Measurements from ENCODE around the gene PSMD11.

Gene PSMD11

DNA sequence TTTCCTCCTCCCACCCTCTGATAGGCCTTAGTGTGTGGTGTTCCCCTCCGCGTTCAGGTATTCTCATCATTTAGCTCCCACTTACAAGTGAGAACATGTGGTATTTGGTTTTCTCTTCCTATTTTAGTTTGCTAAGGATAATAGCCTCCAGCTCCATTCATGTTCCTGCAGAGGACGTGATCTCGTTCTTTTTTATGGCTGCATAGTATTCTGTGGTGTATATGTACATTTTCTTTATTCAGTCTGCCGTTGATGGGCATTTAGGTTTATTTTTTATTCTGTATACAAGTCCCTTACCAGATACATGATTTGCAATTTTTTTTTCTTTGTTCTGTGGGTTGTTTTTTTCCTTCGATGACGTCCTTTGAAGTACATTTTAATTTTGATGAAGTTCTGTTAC is 23.6 kb downstream of the PSMD11 start:
- no peak for FAIRE-seq

DNA sequence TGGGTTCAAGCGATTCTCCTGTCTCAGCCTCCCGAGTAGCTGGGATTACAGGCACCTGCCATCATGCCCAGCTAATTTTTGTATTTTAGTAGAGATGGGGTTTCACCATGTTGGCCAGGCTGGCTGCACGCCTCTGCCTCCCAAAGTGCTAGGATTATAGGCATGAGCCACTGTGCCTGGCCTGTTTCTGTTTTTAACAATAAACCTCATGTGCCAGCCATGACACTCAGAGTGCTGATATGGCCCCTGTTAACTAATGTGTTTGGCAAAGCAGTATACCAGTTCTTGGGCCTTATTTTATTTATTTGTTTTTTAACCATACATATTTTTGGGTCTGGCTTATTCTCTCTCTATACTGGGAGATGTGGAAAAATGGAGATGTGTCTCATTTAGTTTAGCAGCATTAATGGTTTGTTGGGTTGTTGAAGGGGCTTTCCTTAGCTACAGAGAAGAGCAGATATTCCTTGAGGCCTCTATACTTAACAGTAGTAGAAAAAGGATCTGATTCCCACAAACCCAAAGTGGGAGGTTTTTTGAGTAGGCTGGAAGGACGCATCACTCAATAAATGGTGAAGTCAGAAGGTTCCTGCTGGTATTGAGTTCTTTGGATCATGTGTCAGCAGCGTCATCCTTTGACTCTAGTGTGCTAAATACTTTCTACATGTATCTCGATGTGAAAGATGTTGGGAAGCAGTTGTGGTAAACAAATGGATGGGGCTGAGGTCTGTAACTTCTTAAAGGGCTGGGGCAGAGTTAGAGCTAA is 26.3 kb downstream of the PSMD11 start:
- no peak for FAIRE-seq

DNA sequence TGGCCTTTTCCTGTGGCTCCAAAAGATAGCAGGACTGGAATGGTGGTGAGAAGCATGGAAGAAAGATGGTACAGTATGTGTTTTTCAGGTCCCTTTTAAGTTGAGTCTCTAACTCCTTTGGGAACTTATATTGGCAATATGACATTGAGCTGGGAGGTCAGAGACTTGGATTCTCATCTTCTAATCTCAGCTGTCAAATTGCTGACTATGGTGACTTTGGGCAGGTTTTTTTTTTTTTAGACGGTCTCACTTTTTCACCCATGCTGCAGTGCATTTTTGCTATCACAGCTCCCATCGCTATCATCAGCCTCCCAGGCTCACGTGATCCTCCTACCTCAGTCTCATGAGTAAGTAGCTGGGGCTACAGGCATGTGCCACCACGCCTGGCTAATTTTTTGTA is 27.3 kb downstream of the PSMD11 start:
- no peak for FAIRE-seq

DNA sequence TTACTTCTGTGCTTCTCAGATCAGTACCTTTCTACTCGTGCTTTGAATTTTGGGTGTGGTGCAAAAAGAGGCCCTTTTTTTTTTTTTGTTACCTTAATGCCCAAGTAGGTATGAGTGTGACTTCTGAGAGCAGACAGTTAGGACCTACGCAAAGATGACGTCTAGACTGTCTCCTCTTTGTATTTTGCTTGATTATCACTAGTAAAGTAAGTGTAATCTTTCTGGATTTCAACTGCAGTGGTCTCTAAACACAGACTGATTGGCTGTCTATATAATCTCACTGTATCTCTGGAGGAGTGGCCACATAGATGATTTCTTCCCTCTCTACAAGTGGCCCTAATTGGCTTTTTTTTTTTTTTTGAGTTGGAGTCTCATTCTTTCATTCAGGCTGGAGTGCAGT is 30.9 kb downstream of the PSMD11 start:
- no peak for FAIRE-seq

DNA sequence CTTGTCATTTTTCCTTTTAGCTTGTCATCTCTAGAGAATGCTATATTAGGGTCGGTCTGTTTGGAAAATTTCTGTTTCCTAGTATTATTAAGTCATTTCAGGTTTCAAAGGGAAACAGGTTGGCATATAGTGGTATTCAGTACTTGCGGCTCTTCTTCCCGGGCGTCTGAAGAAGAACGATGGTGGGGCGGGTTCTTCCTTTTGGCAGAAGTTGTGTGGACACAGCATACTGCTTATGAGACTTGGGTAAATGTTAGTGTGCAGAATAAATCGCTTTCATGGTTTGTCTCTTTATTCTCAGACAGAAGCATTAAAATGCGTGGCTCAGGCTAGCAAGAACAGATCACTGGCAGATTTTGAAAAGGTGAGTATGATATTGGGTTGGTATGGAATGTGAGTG is 32.9 kb downstream of the PSMD11 start:
- FAIRE-seq: no peak

DNA sequence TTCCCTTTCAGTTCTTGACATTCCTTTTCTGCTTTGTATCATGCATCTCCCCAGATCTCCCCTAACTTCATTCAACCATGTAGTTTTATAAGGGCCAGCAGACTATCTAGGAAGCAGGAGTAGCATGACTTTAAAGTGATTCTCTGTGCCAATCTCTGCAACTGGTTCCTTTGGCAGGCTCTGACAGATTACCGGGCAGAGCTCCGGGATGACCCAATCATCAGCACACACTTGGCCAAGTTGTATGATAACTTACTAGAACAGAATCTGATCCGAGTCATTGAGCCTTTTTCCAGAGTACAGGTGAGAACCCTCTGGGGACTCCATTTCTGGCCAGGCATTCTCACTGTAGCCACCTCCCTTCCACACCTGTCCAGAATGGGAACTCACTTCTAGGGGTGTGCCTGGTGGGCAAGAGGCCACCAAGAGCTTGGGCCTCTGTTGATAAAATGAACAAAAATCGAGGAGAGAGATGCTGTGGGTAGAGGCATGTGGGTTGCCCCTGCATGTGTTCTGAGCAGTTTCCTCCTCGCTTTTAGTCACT is 34.8 kb downstream of the PSMD11 start:
- no peak for FAIRE-seq

DNA sequence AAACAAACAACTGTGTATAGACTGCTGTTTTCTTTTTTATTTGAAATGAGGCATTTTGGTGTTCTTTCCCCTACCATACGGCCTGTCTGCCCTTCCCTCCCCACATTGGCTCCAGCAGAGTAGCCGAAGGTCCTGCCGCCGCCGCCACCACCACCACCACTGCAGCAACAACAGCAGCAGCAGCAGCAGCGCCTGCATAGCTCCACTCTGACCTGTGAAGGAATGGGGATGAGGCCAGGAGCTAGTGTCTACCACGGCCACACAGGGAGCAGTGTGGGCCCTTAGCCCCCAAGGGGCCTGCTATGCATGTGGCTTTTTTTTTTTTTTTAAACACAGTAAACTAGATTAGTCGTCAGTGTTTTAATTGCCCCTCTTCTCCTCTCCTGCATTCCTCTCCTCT is 36.9 kb downstream of the PSMD11 start:
- no peak for FAIRE-seq

DNA sequence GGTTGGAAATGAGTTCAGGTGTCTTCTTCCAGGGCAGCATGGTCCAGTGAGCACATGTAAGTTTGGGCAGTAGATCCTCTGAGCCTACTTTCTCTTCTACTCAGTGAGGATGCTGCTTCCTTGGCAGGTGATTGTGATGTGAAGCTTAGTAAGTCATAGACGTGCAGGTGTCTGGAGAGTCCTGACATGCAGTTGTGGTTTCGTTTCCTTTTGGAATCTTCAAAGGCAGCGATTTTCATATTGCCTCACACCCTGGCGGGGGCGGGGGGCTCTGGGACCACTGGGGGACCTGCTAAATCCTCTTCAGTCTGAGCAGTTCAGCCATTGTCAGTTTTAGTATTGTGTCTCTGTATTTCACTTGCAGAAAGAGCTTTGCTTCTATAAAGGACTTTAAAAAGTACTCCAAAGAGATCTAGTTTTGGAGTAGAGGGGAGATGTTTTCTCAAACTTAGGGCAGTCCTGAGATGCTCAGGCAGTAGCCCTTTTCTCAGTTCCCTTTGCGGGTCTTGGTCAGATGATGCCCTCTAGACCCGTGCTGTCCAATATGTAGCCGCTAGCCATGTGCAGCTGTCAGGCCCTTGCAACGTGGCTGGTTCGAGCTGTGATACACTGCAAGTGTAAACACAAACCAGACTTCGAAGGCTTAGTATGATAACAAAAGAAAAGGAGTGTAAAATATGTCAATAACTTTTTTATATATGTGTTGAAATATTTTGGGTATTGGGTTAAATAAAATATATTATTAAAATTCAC is 38.4 kb downstream of the PSMD11 start:
- no peak for FAIRE-seq

DNA sequence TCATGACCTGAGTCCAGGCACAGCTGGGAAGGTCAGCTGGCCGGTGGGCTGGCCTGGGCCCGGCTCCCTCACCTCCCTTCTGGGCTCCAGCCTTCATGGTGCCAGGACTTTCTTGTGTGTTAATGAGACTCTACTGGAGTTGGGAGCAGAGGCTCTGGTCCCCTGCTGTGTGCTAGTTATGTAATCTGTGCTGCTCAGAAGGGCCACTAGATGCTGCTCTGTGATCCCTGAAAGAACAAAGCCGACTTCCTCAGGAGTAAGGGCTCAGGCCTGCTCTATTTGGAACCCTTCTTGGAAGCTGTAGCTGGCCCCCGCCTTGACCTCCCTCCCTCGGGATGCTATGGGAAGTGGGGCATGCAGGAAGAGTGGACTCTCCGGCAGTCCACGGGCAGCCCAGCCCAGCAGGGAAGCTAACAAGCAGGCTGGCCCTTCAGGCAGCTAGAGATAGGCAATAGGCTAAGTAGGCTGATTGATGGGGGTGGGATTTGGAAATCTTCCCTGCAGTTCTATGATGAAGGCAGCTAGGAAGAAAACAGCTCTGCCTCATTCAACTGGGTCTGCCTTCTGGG is 39.2 kb downstream of the PSMD11 start:
- FAIRE-seq: no peak

DNA sequence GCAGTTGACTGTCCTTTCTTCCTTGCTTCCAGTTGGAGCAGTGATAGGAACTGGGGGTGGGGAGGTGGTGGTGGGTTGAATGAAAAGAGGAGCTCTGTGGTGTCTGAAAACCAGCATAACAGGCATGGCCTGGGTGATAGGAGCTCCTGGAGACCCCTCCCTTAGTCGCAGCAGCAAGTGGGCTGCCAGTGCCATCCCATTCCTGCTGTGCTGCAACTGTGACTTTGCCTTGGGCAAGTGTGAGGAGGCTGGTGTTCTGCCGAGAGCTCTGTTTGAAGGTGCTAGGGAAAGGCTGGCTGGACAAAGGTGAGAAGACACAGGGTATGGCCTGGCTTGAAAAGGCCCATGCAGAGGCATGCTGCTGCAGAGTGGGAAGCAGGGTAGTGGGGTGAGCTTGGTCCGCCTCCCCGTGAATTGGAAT is 39.7 kb downstream of the PSMD11 start:
- FAIRE-seq: no peak

DNA sequence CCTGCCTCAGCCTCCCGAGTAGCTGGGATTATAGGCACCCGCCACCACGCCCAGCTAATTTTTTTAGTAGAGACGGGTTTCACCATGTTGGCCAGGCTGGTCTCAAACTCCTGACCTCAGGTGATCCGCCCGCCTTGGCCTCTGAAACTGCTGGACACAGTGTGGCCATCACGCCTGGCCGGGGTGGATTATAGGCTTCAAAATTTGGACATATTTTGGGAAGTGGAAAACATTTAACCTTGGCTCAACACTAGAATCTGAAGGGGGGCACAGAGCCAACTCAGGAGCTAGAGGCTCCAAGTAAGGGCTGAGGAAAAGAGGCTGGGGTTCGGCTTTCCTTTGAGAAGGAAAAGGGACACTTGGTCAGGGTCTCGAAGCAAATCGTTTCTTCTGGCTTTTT is 40.3 kb downstream of the PSMD11 start:
- no peak for FAIRE-seq

DNA sequence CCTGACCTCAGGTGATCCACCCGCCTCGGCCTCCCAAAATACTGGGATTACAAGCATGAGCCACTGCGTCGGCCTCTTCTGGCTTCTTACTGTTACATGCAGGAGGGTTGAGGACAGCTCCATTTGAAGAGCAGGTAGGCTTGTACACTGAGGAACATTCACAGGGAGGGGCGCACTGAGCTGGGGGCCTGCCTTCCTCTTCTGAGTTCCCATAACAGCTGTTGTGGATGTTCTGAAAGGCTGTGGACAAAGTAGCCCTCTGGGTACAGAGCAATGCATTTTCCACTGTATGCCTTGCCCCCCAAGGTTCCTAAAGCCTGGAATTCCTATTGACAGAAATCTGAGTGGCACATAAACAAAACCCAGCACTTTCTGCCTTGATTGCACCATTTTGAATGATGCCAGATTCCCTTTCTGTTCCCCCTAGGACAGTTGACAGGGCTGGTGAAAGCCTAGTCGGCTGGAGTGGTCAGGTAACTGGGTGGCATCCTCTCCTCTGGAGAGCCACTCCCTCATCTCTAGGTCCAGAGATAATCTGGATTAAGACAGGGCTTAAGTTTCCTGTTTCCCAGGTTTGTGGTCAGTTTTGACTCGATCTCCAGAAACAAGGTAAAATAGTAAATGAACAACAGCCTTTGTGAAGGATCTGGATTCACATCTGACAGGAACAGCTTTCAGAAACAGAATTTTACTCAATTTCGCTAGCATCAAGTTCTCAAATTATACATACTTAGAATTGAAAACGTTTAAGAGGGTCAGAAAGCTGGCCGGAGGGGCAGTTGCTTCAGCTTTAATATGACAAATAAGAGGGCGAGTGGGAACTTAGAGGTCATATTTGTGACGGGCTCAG is 41.2 kb downstream of the PSMD11 start:
- FAIRE-seq: no peak

DNA sequence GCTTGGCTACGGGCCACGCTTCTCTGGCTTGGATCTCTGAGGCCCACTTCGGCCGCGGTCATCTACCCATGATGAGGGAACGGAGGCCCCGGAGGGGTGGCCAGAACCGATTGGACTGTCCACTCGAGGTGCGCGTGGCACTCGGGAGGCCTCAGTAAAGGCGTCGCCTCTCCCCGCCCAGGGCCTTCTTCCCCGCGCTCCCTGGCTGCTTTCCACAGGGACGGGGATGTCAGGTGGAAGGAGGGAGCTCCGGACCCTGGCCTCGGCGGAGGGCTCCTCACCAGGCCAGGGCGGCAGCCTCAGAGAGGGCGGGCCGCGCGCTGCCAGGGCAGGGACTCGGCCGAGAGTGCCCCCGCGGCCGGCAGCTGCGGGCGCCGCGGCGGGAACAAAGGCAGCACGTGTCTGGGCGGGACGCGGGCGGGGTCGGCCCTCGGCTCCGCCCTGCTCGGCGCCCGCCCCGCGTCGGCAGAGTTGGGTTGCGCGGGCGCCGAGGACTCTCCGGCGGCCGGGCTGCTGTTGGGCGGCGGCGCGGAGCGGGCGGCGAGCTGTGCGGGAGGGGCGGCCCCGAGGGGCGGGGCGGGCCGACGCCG is 41.9 kb downstream of the PSMD11 start:
- no peak for FAIRE-seq

DNA sequence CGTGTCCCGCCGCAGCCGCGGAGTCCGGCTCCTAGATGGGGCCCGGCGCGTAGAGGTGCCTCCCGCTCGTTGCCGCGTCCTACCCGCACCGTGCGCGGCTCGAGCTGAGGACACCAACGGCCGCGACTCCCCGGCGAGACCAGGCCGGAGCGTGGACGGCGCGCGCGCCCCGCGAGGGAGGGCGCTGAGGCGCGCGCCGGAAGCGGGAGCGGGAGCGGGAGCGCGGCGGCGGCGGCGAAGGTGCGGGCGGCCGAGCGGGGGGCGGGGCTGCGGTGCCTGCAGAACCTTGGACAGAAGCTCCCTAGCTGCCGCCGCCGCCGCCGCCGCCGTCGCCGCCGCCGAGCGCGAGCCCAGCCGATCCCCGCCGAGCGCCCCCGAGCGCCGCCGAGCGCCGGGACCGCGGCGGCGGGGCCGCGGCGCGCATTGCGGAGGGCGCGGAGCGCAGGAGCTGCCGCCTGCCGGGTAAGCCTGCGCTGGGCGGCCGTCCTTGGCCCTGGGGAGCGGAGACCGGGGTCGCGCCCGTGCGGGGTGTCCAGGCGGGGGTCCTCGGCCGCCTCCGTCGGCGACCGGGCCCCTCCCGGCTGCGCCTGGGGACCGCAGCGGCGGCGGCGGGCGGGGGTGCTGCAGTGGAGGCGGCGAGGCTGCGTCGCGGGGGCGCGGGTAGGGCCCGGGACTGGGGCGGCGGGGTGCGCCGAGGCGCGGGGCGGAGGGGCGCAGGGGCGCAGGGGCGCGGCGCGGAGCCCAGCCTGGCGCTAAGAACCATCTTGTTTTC is 42.6 kb downstream of the PSMD11 start, which contains the start of gene CDK5R1:
TSS of gene CDK5R1 (plus strand) at position 293 of the 772 bp plus-strand sequence. CDS start 628 bp downstream, outside the sequence.
- no peak for FAIRE-seq

DNA sequence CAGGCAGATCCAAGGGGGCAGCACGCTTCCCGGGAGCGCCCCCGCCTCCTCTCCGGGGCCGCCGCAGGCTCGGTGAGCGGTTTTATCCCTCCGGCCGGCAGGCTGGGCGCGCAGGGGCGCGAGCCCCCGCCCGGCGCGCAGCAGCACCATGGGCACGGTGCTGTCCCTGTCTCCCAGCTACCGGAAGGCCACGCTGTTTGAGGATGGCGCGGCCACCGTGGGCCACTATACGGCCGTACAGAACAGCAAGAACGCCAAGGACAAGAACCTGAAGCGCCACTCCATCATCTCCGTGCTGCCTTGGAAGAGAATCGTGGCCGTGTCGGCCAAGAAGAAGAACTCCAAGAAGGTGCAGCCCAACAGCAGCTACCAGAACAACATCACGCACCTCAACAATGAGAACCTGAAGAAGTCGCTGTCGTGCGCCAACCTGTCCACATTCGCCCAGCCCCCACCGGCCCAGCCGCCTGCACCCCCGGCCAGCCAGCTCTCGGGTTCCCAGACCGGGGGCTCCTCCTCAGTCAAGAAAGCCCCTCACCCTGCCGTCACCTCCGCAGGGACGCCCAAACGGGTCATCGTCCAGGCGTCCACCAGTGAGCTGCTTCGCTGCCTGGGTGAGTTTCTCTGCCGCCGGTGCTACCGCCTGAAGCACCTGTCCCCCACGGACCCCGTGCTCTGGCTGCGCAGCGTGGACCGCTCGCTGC is 43.3 kb downstream of the PSMD11 start:
- FAIRE-seq: no peak

DNA sequence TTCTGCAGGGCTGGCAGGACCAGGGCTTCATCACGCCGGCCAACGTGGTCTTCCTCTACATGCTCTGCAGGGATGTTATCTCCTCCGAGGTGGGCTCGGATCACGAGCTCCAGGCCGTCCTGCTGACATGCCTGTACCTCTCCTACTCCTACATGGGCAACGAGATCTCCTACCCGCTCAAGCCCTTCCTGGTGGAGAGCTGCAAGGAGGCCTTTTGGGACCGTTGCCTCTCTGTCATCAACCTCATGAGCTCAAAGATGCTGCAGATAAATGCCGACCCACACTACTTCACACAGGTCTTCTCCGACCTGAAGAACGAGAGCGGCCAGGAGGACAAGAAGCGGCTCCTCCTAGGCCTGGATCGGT is 43.9 kb downstream of the PSMD11 start:
- no peak for FAIRE-seq

DNA sequence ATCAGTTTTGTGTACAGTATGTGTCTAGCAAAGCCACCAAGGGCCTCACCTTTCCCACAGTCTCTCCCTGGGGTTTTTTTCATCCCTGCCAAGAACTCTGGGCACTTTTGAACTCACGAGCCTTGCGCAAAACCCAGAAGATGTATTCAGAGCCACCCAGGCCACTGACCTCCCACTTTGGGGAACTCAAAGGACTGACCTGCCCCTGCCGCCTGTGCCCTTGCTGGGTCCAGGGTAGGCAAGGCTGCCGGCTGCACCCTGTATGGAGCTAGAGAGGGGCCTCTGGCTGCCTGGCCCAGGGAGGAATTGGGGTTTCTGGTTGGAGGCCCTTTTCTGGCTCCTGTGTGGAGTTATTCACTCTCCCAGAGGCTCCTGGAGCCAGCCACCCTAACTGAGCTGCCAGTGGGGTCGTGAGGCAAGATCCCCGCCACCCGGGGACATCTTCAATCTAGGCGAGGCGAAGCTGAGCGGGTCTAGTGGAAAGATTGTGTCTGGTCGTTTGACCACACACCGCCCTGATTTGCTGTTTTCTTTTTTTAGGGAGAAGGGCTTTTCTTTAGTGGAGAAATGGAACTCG is 44.4 kb downstream of the PSMD11 start:
- no peak for FAIRE-seq

DNA sequence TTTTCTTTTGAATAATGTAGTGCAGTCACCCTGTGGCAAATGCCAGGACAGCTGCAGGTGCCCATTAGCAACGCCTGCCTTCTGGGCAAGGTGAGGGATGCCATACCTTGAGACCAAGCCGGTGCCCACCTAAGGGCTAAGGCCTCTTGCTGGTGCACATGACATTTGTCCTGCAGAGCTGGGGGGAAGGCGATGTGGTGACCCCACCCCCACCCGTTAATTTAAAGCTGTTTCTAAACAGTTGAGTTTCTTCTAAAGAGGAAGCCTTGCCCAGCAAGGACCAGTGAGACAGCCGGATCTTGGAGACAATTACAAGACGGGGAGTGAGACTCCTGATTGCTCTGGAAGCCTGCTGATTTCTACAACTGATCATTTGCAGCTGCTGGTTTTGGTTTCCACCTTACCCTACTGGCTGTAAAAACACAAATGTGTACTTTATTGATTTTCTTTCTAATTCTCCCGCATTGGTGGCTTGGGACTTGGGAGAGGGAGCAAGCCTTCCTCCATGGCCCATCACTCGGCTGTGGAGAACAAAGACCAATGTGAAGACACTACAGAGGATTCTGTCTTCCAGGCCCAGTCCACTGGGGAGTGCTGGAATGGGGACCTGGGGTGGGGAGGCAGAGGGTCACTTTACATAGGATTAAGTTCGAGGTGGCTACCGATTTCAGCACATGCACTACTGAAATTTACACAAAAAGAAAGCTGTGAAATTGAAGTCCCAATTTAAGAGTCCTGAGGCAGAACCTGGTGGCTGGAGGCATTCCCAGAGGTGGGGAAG is 45.2 kb downstream of the PSMD11 start:
- FAIRE-seq: no peak

DNA sequence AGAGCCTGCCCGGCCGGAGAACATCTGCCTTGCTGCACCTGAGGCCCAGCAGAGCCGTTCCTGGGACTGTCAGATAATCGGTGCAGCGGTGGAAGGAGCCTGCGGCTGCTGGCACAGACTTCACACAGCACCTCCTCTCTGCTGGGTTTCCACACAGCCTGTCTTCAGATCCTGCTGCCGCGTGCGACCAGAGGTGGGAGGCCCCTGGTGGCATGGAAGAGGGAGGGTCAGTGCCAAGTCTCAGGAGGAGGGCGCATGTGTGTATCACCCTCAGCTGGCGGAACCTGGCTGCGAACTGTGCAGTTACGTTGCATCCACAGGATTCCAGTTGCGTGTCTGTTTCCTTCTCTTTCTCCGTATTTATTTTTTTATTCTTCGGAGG is 45.8 kb downstream of the PSMD11 start:
- FAIRE-seq: no peak

Measured in TTC549 (cell line).